GM13977 (cell line): ENCODE measurements around the gene SEC61B.

Experiments used
- DNase-seq: peaks from one replicate; pipeline ENCODE4 v3.0.0; 2012; ENCODE audit warnings: low spot score
- CTCF ChIP-seq: IDR thresholded peaks from 2 replicates; pipeline ENCODE4 v1.5.1; 2012; ENCODE audit warnings: mild to moderate bottlenecking, control low read depth; ENCODE audit not compliant: insufficient read depth; ENCODE audit errors: extremely low read depth, missing control alignments
- in situ Hi-C: fragments of 300-500 bp; cut with MboI; formaldehyde crosslinking; loops from one replicate; pipeline ENCODE4 v1.12.0; 2022; ENCODE audit warnings: low sequenced_read_pairs, low pct_unique_long_range_greater_than_20kb, mixed read lengths, inconsistent platforms; ENCODE audit not compliant: unreplicated experiment

Gene SEC61B

GRCh38 chr9:99253772-99254431, 31.8 kb downstream of the SEC61B start:
- peak; percentile 16 for TF ChIP-seq CTCF
- in situ Hi-C loops: no loop called here
- peak; percentile 83 for DNase-seq

- in situ Hi-C loops: no loop called here
- no peak for TF ChIP-seq CTCF
- no peak for DNase-seq
Measured at GRCh38 chr9:99255651-99256050, 33.6 kb downstream of the SEC61B start.

GRCh38 chr9:99257723-99258389, 35.8 kb downstream of the SEC61B start:
- in situ Hi-C loops: no loop called here

GRCh38 chr9:99259231-99259918, 37.3 kb downstream of the SEC61B start:
- no peak for DNase-seq

More at GRCh38 chr9:99257723-99258389, 35.8 kb downstream of the SEC61B start:
- no peak for TF ChIP-seq CTCF
- no peak for DNase-seq

GRCh38 chr9:99261923-99262322, 39.8 kb downstream of the SEC61B start:
- no peak for DNase-seq
- no peak for TF ChIP-seq CTCF
- in situ Hi-C loops: no loop called here

More at GRCh38 chr9:99259231-99259918, 37.3 kb downstream of the SEC61B start:
- in situ Hi-C loops: no loop called here
- TF ChIP-seq CTCF: no peak

- in situ Hi-C loops: no loop called here
- TF ChIP-seq CTCF: no peak
- DNase-seq: peak; percentile 40
Measured at GRCh38 chr9:99262949-99263418, 40.9 kb downstream of the SEC61B start.
